ENCODE data around the gene MLPH. TPM values are rescaled to one million over a fixed set of nuclear protein-coding genes. Genes with fewer than 3 reads are reported as not detected.
A peak's percentile ranks its signal among the peaks of the same experiment; 100 is the strongest.

MLPH gene
- total and polyA plus RNA-seq, 2 of the 13 experiments (the other 11 are each of a cell fraction or from before 2014, with no cell fraction given), result 0.12 TPM; not detected in 1

DNA sequence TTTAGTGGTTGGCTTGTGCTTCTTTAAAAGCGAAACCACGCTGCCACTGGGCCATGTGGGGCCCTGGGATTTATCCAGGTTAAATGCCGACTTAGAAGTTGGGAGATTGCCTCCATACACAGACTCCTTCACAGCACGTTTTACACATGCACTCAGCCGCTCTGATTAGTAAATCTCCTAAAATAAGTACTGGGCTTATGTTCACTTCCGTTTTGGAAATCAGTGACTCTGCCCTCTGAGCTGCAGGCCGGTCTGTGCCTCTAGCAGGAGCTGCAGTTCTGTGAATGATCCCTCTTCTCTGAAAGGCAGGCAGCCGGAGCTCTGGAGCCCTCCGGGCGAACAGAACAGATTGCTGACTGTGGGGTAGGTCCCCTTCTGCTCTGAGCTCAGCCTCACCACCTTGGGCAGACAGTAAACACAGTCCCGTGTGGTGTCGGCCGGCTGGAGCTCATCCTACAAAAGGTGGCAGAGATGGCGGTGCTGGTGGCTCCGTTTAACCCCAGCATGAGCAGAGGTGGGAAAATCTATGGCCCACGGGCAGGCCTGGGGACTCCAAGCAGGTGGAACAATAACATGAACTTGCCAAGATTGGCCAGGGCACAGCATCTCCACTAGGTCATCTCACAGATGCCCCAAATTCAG, 113.3 kb downstream of the MLPH start (continued):
- TF ChIP-seq SIN3A (IDR thresholded peaks at IDR 0.05; ENCODE audit: borderline replicate concordance, low read depth, low read length), result no peak
- TF ChIP-seq KMT2B (CRISPR knock-in tag; IDR thresholded peaks at IDR 0.05), result no peak
- no peak for TF ChIP-seq NFE2L2 (IDR thresholded peaks at IDR 0.05; ENCODE audit: low read length)
- TF ChIP-seq, protein P1, sequence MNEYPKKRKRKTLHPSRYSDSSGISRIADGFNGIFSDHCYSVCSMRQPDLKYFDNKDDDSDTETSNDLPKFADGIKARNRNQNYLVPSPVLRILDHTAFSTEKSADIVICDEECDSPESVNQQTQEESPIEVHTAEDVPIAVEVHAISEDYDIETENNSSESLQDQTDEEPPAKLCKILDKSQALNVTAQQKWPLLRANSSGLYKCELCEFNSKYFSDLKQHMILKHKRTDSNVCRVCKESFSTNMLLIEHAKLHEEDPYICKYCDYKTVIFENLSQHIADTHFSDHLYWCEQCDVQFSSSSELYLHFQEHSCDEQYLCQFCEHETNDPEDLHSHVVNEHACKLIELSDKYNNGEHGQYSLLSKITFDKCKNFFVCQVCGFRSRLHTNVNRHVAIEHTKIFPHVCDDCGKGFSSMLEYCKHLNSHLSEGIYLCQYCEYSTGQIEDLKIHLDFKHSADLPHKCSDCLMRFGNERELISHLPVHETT (CRISPR knock-in tag; conservative IDR thresholded peaks at IDR 0.05), result no peak
- TF ChIP-seq SALL1 (CRISPR knock-in tag; IDR thresholded peaks at IDR 0.05), result peak; percentile 28
- TF ChIP-seq MTF2 (CRISPR knock-in tag; IDR thresholded peaks at IDR 0.05; ENCODE audit: borderline replicate concordance), result no peak
- TF ChIP-seq, protein P2, sequence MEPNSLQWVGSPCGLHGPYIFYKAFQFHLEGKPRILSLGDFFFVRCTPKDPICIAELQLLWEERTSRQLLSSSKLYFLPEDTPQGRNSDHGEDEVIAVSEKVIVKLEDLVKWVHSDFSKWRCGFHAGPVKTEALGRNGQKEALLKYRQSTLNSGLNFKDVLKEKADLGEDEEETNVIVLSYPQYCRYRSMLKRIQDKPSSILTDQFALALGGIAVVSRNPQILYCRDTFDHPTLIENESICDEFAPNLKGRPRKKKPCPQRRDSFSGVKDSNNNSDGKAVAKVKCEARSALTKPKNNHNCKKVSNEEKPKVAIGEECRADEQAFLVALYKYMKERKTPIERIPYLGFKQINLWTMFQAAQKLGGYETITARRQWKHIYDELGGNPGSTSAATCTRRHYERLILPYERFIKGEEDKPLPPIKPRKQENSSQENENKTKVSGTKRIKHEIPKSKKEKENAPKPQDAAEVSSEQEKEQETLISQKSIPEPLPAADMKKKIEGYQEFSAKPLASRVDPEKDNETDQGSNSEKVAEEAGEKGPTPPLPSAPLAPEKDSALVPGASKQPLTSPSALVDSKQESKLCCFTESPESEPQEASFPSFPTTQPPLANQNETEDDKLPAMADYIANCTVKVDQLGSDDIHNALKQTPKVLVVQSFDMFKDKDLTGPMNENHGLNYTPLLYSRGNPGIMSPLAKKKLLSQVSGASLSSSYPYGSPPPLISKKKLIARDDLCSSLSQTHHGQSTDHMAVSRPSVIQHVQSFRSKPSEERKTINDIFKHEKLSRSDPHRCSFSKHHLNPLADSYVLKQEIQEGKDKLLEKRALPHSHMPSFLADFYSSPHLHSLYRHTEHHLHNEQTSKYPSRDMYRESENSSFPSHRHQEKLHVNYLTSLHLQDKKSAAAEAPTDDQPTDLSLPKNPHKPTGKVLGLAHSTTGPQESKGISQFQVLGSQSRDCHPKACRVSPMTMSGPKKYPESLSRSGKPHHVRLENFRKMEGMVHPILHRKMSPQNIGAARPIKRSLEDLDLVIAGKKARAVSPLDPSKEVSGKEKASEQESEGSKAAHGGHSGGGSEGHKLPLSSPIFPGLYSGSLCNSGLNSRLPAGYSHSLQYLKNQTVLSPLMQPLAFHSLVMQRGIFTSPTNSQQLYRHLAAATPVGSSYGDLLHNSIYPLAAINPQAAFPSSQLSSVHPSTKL (CRISPR knock-in tag; IDR thresholded peaks at IDR 0.05), result 0 out of 2 replicates have a peak, but pooled peaks have one; percentile 46
- no peak for TF ChIP-seq SP1 (IDR thresholded peaks at IDR 0.05)
- no peak for TF ChIP-seq SP1 (CRISPR knock-in tag; IDR thresholded peaks at IDR 0.05)
- no peak for TF ChIP-seq KLF9 (CRISPR knock-in tag; IDR thresholded peaks at IDR 0.05; ENCODE audit: low read depth)
- no peak for TF ChIP-seq FOXA1 (IDR thresholded peaks at IDR 0.05)
- TF ChIP-seq FOXA1 (CRISPR knock-in tag; IDR thresholded peaks at IDR 0.05), result 0 out of 2 replicates have a peak, but pooled peaks have one; percentile 10
- no peak for TF ChIP-seq ZNF510 (CRISPR knock-in tag; IDR thresholded peaks at IDR 0.05; ENCODE audit: low read depth)
- TF ChIP-seq, protein P3, sequence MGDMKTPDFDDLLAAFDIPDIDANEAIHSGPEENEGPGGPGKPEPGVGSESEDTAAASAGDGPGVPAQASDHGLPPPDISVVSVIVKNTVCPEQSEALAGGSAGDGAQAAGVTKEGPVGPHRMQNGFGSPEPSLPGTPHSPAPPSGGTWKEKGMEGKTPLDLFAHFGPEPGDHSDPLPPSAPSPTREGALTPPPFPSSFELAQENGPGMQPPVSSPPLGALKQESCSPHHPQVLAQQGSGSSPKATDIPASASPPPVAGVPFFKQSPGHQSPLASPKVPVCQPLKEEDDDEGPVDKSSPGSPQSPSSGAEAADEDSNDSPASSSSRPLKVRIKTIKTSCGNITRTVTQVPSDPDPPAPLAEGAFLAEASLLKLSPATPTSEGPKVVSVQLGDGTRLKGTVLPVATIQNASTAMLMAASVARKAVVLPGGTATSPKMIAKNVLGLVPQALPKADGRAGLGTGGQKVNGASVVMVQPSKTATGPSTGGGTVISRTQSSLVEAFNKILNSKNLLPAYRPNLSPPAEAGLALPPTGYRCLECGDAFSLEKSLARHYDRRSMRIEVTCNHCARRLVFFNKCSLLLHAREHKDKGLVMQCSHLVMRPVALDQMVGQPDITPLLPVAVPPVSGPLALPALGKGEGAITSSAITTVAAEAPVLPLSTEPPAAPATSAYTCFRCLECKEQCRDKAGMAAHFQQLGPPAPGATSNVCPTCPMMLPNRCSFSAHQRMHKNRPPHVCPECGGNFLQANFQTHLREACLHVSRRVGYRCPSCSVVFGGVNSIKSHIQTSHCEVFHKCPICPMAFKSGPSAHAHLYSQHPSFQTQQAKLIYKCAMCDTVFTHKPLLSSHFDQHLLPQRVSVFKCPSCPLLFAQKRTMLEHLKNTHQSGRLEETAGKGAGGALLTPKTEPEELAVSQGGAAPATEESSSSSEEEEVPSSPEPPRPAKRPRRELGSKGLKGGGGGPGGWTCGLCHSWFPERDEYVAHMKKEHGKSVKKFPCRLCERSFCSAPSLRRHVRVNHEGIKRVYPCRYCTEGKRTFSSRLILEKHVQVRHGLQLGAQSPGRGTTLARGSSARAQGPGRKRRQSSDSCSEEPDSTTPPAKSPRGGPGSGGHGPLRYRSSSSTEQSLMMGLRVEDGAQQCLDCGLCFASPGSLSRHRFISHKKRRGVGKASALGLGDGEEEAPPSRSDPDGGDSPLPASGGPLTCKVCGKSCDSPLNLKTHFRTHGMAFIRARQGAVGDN (CRISPR knock-in tag; IDR thresholded peaks at IDR 0.05), result peak; percentile 95
- no peak for TF ChIP-seq NR2F6 (IDR thresholded peaks at IDR 0.05)
- TF ChIP-seq NR2F6 (CRISPR knock-in tag; IDR thresholded peaks at IDR 0.05), result peak; percentile 35; the same call in 1 of the 2 replicates
- no peak for TF ChIP-seq CAMTA2 (CRISPR knock-in tag; IDR thresholded peaks at IDR 0.05; ENCODE audit: borderline replicate concordance)
- 0 out of 2 replicates have a peak, but pooled peaks have one; percentile 81 for TF ChIP-seq ZFP37 (CRISPR knock-in tag; IDR thresholded peaks at IDR 0.05; ENCODE audit: borderline replicate concordance)
- TF ChIP-seq, protein P4, sequence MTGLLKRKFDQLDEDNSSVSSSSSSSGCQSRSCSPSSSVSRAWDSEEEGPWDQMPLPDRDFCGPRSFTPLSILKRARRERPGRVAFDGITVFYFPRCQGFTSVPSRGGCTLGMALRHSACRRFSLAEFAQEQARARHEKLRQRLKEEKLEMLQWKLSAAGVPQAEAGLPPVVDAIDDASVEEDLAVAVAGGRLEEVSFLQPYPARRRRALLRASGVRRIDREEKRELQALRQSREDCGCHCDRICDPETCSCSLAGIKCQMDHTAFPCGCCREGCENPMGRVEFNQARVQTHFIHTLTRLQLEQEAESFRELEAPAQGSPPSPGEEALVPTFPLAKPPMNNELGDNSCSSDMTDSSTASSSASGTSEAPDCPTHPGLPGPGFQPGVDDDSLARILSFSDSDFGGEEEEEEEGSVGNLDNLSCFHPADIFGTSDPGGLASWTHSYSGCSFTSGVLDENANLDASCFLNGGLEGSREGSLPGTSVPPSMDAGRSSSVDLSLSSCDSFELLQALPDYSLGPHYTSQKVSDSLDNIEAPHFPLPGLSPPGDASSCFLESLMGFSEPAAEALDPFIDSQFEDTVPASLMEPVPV (CRISPR knock-in tag; IDR thresholded peaks at IDR 0.05), result no peak
- TF ChIP-seq TMF1 (CRISPR knock-in tag; IDR thresholded peaks at IDR 0.05; ENCODE audit: low read depth), result no peak
- no peak; the same call in 1 of the 2 replicates for TF ChIP-seq ZNF230 (CRISPR knock-in tag; IDR thresholded peaks at IDR 0.05)
- no peak for TF ChIP-seq U2AF2 (IDR thresholded peaks at IDR 0.05; ENCODE audit: low read depth, low read length)
